Stimulated activated naive CD8-positive, alpha-beta T cell treated with anti-CD3 and anti-CD28 coated beads, Interleukin-15, Interleukin-2, amounts not matched to agents 100 U/mL and 50 U/mL, for 24 hours (primary cell): ENCODE measurements around the gene TRIM14.
A peak's percentile ranks its signal among the peaks of the same experiment; 100 is the strongest.

Experiments used
- ATAC-seq: fragments of 150-1000 bp; cut with Tn5 transposase; one replicate; pipeline ENCODE4 v1.10.0; 2021
- DNase-seq: peaks from one replicate; pipeline ENCODE4 v3.0.0; 2021

The TRIM14 gene, protein sequence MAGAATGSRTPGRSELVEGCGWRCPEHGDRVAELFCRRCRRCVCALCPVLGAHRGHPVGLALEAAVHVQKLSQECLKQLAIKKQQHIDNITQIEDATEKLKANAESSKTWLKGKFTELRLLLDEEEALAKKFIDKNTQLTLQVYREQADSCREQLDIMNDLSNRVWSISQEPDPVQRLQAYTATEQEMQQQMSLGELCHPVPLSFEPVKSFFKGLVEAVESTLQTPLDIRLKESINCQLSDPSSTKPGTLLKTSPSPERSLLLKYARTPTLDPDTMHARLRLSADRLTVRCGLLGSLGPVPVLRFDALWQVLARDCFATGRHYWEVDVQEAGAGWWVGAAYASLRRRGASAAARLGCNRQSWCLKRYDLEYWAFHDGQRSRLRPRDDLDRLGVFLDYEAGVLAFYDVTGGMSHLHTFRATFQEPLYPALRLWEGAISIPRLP

DNA sequence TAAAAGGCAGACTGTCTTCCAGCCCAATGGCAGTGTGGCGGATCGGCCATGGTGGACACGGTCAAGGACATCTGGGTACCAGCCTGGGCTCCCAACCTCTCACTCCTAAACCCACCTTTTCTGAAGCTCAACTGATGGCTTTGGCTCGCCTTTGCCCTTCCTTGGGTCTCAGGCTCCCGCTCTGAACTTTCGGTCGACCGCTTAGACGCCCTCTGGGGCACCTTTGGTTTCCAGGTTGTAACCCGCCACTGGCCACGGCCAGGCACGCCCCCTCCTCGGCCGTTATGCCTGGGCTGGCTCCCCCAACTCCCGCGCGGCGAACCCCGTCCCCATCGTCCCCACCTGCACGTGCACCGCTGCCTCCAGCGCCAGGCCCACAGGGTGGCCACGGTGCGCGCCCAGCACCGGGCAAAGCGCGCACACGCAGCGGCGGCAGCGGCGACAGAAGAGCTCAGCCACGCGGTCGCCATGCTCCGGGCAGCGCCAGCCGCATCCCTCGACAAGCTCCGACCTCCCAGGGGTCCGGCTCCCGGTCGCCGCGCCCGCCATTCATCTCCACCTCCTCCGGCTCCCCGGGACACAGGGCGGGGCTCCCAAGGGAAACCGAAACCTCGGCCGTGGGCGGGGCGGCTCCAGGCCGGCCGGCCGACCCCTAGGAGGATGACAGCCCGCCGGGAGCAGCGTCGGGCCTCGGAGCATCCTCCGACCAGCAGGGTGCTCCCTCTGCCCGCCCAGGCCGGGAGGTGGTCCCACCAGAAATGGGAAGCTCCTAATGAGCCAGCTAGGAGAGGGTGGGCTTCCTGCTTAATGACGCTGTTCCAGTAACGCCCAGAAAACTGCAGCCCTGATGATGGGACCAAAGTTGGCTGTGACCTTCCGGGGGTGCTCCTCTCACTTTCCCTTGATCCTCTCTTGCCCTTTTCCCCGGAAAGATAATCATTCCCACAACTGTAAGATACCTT, at the start of gene TRIM14:
TSS of gene TRIM14 (minus strand) at position 583 of the 962 bp plus-strand sequence. CDS start at position 549, 34 bp downstream.
- peak; percentile 76 for DNase-seq
- ATAC-seq: peak; percentile 76

DNA sequence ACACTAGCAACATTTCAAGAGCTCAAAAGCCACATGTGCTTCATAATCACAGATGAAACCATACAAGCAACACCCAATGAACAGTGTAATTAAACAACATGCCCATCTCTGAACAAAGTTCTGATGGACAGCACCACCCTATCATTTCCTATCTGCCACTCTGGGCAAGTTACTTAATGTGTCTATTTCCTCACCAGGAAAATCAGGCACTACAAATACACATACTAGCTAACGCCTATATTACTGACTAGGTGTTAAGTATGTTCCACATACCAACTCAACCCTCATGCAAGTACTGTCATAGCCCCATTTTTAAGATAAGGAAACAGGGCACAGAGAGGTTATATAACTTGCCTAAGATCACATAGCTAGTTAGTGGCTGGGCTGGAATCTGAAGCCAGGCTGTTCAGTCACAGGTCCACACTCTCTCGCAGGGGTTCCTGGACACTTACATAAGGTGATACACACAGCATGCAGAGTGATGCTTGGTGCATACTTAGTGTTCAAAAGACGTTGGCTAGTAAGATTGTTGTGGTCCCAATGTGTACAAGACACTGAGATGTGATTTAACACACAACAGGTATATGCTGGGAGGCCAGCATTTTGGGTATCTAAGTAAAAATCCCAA, 49.2 kb upstream of the TRIM14 start:
- DNase-seq (no peak), ATAC-seq (no peak)

DNA sequence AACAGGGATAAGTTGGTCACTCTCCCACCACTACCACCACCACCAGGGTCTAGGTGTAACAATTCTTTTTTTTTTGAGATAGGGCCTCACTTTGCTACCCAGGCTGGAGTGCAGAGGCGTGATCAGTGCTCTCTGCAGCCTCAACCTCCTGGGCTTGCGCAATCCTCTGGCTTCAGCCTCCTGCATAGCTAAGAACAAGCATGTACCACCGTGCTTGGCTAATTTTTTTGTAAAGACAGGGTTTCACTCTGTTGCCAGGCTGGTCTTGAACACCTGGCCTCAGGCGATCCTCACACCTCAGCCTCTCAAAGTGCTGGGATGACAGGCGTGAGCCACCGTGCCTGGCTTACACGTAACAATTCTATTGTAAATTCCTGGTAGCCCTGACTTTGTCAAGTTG, 45.9 kb upstream of the TRIM14 start:
- no peak for DNase-seq
- ATAC-seq: no peak

DNA sequence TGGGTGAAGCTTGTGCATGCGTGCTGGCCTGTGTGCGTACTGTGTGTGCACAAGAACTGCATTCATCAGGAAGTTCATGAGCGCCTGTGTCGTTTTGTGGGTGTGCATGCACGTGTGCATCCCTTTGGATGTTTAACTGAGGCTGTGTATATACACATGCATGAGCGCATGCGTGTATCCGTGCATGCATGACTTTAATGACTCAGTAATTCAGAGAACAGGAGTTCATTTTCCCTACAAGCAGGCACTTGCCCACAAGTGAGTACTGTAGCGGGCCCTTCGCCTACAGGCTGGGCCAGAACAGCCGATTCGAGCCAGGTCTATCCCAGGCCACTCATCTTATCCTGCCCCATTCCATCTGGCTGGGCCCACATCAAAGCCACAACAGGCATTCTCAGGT, 43.6 kb upstream of the TRIM14 start:
- ATAC-seq (no peak), DNase-seq (no peak)

DNA sequence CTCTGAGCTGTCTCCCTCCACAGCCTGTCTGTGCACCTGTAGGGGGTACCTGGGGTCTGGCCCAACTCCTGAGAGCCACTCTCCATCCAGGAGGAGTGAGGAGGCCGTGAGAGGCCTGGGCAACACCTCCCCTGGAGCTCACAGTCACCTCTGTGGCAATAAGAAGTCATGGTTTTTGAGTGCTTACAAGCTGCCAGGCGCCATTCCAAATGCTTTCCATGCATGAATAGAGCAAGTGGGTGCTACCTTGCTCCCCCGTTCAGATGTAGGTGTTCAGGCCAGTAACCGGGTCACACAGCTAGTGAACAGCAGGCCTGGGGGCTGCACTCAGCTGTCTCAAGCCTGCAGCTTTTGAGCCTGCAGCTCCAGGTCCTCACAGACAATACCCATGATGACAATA, 42.8 kb upstream of the TRIM14 start:
- DNase-seq (no peak), ATAC-seq (no peak)

DNA sequence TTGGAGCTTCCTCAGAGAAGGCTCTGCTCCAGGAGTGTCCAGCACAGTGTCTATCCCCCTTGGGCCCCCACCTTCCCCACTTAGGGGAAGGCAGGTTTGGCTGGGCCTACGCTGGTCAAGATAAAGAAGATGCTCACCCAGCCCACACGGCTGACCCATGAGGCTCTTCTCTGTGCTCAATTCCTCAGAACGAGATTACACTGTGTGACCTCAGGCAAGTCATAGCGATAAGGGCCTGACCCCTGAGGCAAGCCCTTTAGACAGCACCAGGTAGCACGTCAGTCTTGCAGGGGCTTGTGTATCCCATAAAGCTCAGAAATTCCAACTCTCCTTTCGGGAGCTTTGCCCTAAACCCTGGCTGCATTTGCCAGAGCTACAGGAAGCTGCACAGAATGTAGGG, 40.8 kb upstream of the TRIM14 start:
- DNase-seq (no peak), ATAC-seq (no peak)

DNA sequence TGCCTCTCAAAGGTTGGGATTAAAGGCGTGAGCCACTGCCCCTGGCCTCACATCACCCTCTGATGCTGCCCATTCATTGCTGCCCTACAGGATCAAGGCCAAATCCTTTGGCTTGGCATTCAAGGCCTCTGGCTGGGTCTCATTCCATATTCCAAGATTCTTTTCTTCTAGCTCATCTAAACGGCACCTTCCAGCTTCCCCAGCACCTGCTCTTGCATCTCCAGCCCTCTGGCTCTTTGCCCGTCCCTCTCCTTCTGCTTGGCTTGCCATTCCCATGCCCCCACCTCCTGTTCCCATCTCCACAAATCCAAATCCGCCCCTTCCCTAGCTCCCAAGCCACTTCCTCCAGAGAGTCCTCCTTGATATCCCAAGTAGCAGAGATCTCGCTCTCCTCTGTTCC, 40.3 kb upstream of the TRIM14 start:
- ATAC-seq (no peak), DNase-seq (no peak)

DNA sequence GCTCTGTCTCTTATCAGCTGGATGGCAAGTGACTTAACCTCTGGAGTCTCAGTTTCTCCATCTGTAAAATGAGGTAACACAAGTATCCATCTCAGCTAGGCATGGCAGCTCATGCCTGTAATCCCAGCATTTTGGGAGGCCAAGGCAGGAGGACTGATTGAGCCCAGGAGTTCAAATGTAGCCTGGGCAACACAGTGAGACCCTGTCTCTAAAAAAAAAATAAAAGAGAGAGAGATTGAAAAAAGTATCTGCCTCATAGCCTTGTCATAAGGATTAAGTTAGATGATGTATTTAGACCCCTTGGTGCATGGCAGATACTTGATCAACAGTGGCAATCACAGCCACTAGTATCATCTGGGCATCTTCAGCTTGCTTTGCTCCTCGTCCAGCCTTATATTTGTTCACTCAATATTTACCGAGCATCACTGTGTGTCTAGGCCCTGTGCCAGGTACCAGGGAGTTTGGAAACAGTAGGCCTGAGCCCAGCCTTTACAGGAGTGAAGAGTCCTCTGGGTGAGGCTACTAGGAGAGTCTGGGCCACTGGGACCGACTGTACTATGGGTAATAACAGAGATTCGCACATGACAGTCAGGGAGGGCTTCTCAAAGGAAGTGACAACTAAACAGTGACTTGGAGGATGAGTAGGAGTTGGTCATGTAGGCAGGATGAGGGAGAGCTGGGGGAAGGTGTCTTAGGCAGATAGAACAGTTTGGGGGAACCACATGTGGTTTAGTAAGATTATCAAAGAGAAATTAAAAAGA, 39.2 kb upstream of the TRIM14 start:
- DNase-seq (no peak), ATAC-seq (peak; percentile 61)

DNA sequence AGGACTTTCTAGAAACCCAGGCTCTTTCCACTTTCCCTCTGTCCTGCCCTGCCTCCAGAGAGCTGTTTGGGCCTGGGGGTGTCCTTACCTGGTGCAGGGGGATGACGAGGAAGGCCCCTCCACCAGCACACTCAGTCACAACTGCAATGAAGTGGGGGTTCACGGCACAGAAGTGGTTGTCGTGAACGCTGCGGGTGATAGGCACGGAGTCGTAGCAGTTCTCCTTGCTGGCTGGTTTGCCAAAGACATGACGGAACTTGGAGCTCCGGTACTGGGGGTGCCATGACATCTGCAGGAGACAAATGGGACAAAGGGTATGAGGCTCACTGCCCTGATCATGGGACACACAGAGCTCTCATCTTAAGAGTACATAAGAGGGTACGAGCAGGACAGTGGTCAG, 38.4 kb upstream of the TRIM14 start:
- ATAC-seq (no peak), DNase-seq (no peak)

DNA sequence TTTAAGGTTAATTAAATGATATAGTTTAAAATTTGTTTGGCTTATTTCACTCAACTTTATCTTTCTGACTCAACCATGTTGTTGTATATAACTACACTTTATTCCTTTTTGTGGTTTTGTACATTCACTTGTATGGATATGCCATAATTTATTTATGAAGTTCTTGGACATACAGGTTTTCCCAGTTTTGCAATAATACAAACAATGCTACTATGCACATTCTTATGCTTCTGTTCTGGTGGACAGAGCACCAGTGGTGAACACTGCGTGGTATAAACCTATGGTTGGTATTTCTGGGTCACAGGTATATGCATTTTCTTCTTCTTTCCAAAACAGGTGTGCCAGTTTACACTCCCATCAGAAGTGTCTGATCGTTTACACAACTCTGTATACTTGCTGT, 35.7 kb upstream of the TRIM14 start:
- DNase-seq: no peak
- ATAC-seq: no peak

DNA sequence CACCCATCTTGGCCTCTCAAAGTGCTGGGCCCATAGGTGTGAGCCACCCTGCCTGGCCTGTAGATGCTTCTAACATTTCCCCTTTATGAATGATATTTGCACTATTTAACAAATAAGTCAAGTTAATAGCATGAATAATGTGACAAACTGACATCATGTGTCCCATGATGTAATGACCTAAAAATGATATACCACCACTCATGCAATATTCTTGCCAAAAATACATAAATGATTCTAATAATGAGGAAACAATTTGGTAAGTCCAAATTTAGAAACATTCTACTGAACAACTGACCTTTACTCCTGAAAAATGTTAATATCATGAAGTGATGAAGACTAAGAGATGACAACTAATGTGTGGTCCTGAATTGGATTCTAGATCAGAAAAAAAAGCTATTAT, 33.5 kb upstream of the TRIM14 start:
- DNase-seq (no peak), ATAC-seq (no peak)

DNA sequence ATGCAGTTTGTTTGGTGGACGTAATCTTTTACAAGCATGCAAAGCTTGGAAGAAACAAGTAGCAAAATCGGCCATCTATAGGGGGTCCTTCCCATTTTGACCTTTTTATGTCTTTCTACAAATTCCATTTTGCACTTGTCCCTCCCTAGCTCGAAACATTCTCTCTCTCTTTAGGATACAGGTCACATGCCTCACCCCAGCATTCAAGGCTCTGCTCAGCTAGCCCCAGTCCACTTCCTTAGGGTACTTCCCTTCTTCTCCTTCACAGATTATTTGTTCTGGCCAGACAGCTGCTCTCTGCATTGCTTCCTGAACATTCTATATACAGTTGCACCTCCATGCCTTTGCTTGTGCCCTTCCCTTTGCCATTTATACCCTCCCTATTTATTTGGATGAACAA, 31.7 kb upstream of the TRIM14 start:
- ATAC-seq: no peak
- no peak for DNase-seq

DNA sequence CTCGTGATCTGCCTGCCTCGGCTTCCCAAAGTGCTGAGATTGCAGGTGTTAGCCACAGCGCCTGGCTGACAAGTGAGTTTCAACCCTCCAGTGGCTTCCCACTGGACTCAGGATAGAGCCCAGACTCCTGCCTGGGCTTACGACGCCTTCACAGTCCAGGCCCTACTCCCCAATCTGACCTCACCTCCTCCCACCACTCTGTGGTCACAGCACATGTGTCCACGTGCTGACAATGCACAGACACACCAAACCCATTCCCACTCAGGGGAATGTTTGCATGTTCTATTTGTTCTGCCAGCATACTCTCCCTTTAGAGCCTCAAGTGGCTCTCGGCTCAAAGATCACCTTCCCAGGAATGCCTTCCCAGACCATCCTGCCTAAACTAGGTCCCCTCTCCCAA, 31.1 kb upstream of the TRIM14 start:
- ATAC-seq: no peak
- DNase-seq: no peak

DNA sequence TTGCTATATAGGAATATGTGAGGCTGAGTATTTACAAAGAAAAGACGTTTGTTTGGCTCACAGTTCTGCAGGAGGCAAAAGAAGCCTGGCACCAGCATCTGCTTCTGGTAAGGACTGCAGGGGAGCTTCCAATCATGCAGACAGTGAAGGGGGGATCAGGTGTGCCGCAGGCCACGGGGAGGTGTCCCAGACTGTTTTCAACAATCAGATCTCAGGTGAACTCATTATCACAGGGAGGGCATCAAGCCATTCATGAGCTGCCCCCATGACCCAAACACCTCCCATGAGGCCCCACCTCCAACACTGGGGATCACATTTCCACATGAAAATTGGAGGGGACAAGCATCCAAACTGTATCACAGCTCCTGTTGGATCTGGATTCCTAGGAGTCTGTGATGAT, 30.4 kb upstream of the TRIM14 start:
- ATAC-seq: no peak
- DNase-seq: no peak

DNA sequence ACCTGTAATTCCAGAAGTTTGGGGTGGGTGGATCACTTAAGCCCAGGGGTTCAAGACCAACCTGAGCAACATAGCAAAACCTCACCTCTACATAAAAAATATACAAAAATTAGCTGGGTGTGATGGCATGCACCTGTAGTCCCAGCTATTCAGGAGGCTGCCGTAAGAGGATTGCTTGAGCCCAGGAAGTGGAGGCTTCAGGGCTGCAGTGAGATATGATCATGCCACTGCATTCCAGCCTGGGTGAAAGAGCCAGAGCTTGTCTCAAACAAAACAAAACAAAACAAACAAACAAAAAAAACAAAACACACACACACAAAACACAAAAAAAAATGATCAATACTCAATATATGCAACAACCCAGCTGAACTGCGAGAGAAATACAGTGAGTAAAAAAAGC, 29.5 kb upstream of the TRIM14 start:
- ATAC-seq: no peak
- DNase-seq: no peak

DNA sequence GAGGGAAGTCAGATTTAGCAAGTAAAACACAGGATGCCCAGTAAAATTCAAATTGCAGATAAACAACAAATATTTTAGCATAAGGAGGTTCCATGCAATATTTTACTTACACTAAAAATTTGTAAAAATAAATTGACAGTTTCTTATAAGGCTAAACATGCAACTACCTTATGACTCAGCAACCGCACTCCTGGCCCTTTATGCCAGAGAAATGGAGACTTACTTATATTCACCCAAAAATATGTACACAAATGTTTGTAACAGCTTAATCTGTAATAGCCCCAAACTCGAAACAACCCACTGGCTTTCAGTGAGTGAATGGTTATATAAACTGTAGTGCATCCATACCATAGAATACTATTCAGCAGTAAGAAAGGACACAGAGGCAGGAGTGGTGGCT, 28.6 kb upstream of the TRIM14 start:
- ATAC-seq (no peak), DNase-seq (no peak)

DNA sequence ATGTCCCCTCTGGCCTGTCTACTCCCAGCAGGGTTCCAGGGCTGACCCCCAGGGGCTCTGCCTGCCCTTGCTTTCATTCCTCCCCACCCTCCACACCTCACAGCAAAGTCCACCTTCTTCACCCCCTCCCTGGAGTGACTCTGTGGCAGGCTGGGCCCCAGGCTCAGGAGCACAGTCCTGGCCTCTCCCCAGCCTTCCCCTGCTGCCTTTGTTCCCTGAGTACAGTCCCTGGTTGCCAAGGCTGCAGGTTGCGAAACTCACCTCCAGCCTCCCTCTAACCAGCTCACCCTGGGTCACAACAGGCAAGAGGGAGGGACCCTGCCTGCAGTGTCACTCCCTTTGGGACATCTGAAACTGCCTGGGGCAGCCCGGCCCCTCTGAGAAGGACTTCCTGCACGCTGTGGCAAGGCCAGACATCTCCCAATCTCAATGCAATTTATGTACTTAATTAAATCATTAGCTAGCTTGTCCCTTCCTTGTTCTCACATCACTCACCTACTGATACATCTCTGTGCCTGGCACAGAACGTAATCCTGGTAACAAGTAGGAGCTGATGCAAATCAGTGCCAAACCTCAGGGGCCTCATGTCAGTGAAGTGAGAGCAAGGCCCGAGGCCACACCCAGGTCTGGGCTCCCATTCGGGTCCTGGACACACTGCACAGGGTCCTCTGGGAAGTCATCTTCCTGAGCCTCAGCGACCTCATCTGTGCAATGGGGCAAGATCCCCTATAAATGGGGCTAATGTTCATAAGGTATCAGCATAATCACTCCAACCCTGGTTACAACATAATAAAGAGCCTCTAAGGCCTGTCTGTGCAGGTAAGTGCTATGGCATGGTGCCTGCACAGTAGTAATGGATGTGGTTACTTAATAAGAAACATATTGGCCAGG, 27.3 kb upstream of the TRIM14 start:
- ATAC-seq (no peak), DNase-seq (no peak)

DNA sequence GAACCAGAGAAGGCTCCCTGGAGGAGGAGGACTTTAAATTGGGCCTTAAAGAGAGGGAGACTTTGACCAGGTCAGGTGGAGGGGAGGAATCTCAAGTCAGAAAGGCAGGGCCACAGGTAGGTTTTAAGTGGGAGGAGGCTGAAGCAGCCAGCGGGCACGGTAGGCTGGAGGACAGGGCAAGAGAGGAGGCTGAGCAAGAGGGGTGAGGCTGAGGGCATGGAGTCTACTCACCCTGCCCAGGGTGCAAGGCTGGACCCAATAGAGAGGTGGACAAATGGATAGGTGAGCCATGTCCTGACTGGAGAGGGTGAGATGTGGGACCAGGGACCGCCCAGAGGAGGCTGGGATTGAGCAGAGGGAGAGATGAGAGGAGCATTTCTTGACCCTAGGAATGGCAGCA, 25.6 kb upstream of the TRIM14 start:
- no peak for ATAC-seq

DNA sequence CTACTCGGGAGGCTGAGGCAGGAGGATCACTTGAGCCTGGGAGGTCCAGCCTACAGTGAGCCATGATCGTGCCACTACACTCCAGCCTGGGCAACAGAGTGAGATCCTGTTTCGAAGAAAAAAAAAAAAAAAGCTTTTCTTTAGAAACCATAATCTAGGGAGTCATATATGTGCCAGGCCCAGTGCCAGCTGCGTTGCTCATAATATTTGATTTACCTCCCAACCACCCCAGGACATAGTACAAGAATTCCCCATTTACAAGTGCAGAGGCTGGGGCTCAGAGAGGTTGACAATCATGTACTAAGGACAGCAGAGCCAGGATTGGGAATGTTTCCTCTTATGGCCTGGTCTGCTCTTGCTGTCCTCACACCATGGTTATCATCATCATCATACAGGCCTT, 25.1 kb upstream of the TRIM14 start:
- ATAC-seq (no peak), DNase-seq (no peak)

More for the DNA sequence above, 25.6 kb upstream of the TRIM14 start:
- DNase-seq: no peak

DNA sequence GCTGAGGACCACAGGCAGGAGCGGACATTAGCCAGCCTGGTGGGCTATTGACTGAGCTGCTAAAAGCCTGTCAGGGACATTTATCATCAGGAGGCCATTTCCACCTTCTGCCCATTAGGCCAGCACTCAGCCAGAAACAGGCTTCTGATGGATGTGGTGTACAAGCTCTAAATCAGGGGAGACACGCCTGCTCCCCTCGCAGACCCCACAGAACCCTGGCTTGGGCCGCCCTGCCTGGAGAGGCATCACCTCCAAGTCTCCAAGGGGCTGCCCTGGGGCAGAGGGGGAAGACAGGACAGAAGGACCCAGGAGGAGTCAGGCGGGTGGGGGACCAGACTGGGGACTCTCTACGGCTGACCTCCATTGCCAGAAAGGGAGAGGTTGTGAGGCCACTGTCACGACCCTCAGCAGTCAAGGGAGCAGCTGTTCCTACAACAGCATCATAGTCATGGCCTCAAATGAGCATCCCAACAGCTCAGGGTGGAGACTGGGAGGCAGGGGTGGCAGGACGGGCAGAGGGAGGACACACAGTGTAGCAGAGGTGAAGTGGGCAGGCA, 24.0 kb upstream of the TRIM14 start:
- no peak for ATAC-seq
- DNase-seq: no peak
